Breast epithelium (tissue), 4 donors: ENCODE results near the gene EFNA2. TPM values are rescaled to one million over a fixed set of nuclear protein-coding genes. Genes with fewer than 3 reads are reported as not detected.
A peak's percentile ranks its signal among the peaks of the same experiment; 100 is the strongest.
"Not testable (repeated sequence)": the region's sequence is repeated elsewhere in the genome, so short reads cannot be mapped to it uniquely, and the experiment has no call there.

Experiments used
- DNase-seq, 2 donors: peaks; one replicate each; pipeline ENCODE4 v3.0.0-alpha.2; 2019; ENCODE audit warnings: low spot score in 2 of 2
- H3K27ac ChIP-seq, 2 donors: fragments of 200-600 bp; sonication (generic) in 1 of 2; one replicate each; pipeline ENCODE4 v1.5.1; 2016 to 2019; ENCODE audit warnings: mild to moderate bottlenecking in 1 of 2
- H3K27me3 ChIP-seq, 2 donors: fragments of 200-600 bp; sonication (generic) in 1 of 2; one replicate each; pipeline versions ENCODE4 v1.5.1 to v1.6.0; 2017 to 2019; ENCODE audit warnings: control low read depth in 1 of 2, mild to moderate bottlenecking in 1 of 2
- H3K36me3 ChIP-seq: fragments of 200-600 bp; one replicate; pipeline ENCODE4 v1.5.1; 2019
- H3K4me1 ChIP-seq, 2 donors: fragments of 200-600 bp; sonication (generic); one replicate each; pipeline ENCODE4 v1.5.1; 2016 to 2019; ENCODE audit warnings: control low read depth in 1 of 2
- H3K4me3 ChIP-seq, 3 donors: fragments of 200-600 bp; sonication (generic); 1 replicate in 2 of 3; 2 replicates in 1 of 3; pipeline ENCODE4 v1.5.1; 2016 to 2019; ENCODE audit warnings: mild to moderate bottlenecking in 3 of 3, moderate library complexity in 2 of 3
- H3K9me3 ChIP-seq, 2 donors: fragments of 200-600 bp; sonication (generic) in 1 of 2; one replicate each; pipeline ENCODE4 v1.5.1; 2016 to 2019; ENCODE audit warnings: control low read depth in 1 of 2
- CTCF ChIP-seq, 3 donors: fragments of 450-650 bp; IDR thresholded peaks; one replicate each; pipeline ENCODE4 v1.5.1; 2016 to 2017; ENCODE audit warnings: antibody characterized with exemption in 3 of 3, mild to moderate bottlenecking in 3 of 3, moderate library complexity in 3 of 3
- POLR2A ChIP-seq: fragments of 450-650 bp; IDR thresholded peaks from one replicate; pipeline ENCODE4 v1.6.1; 2016; ENCODE audit warnings: antibody characterized with exemption, mild to moderate bottlenecking, moderate library complexity
- POLR2AphosphoS5 ChIP-seq, 3 donors: sonication (generic); formaldehyde crosslinking; IDR thresholded peaks; one replicate each; pipeline ENCODE4 v1.6.1; 2017; ENCODE audit warnings: antibody characterized with exemption in 3 of 3
- intact Hi-C: fragments of 100-400 bp; cut with DNase I; formaldehyde crosslinking; loops from one replicate; pipeline ENCODE4 v1.15.1; 2023; ENCODE audit warnings: low total_unique reads
- total RNA-seq, 3 donors: library from RNA; depleted of rRNA; stranded (reverse); fragments of >200 nt; gene quantifications; one replicate each; pipeline ENCODE4 v1.1.0, GENCODE V29; 2016

Gene EFNA2
- total RNA-seq, 3 donors from 2014 or later, result 0.66 TPM; not detected in 2

- Histone ChIP-seq H3K4me1 (peaks cover 0 to 3% of the 10 kb centered on the region in 2 donors), H3K36me3 (no peaks in the 10 kb centered on the region), H3K27me3 (peaks cover 0 to 50% of the 10 kb centered on the region in 2 donors), H3K27ac (no peak overlapping the region), H3K9me3 (no peaks in the 10 kb centered on the region), H3K4me3 (no peak overlapping the region)
- intact Hi-C loops, result no loop called here
- TF ChIP-seq CTCF (IDR thresholded peaks at IDR 0.05), result no peak
- TF ChIP-seq POLR2A, result no peak
- no peak for TF ChIP-seq POLR2AphosphoS5 (IDR thresholded peaks at IDR 0.05)
- DNase-seq, result no peak
Measured at GRCh38 chr19:1316466-1316865, 30.8 kb downstream of the EFNA2 start.

GRCh38 chr19:1317274-1318003, 31.8 kb downstream of the EFNA2 start:
- H3K4me1 ChIP-seq, result peaks cover 0 to 3% of the 10 kb centered on the region in 2 donors
- no peak overlapping the region for H3K4me3 ChIP-seq
- no peaks in the 10 kb centered on the region for H3K9me3 ChIP-seq
- DNase-seq, result no peak
- peaks cover 0 to 52% of the 10 kb centered on the region in 2 donors for H3K27me3 ChIP-seq
- intact Hi-C loops, result no loop called here
- TF ChIP-seq CTCF (IDR thresholded peaks at IDR 0.05) (no peak), POLR2A (no peak)
- H3K36me3 ChIP-seq, result no peaks in the 10 kb centered on the region
- no peak overlapping the region for H3K27ac ChIP-seq

GRCh38 chr19:1318678-1319471, 33.2 kb downstream of the EFNA2 start:
- DNase-seq, result no peak
- no peaks in the 10 kb centered on the region for H3K9me3 ChIP-seq
- no peaks in the 10 kb centered on the region for H3K36me3 ChIP-seq
- TF ChIP-seq CTCF (IDR thresholded peaks at IDR 0.05), result no peak
- intact Hi-C loops, result no loop called here
- H3K4me1 ChIP-seq, result peaks cover 0 to 3% of the 10 kb centered on the region in 2 donors
- peak overlapping the region in 1 of 3 donors; percentile 22 for H3K4me3 ChIP-seq
- H3K27me3 ChIP-seq, result peaks cover 0 to 40% of the 10 kb centered on the region in 2 donors
- no peak overlapping the region for H3K27ac ChIP-seq

GRCh38 chr19:1320282-1320650, 34.6 kb downstream of the EFNA2 start:
- H3K4me3 ChIP-seq, H3K27ac ChIP-seq, DNase-seq, intact Hi-C loops, H3K36me3 ChIP-seq, H3K9me3 ChIP-seq, H3K4me1 ChIP-seq: not testable (repeated sequence)
- H3K27me3 ChIP-seq, result peaks cover 0 to 41% of the 10 kb centered on the region in 2 donors

- no peak overlapping the region for H3K27ac ChIP-seq
- H3K4me1 ChIP-seq, result peaks cover 4 to 7% of the 10 kb centered on the region in 2 donors
- no peak overlapping the region for H3K4me3 ChIP-seq
- no peaks in the 10 kb centered on the region for H3K9me3 ChIP-seq
- no peak for TF ChIP-seq CTCF (IDR thresholded peaks at IDR 0.05)
- no peak for TF ChIP-seq POLR2A
- TF ChIP-seq POLR2AphosphoS5 (IDR thresholded peaks at IDR 0.05), result no peak
- H3K36me3 ChIP-seq, result no peaks in the 10 kb centered on the region
- no peak for DNase-seq
- H3K27me3 ChIP-seq, result peaks cover 0 to 37% of the 10 kb centered on the region in 2 donors
- intact Hi-C loops, result no loop called here
Measured at GRCh38 chr19:1321539-1321938, 35.9 kb downstream of the EFNA2 start.
